LoVo (cell line): ENCODE results near the gene B3GAT2.
"Not testable (repeated sequence)": the region's sequence is repeated elsewhere in the genome, so short reads cannot be mapped to it uniquely, and the experiment has no call there.

Experiments
- DNase-seq: peaks from one replicate; pipeline ENCODE4 v3.0.0-alpha.2; 2016; ENCODE audit warnings: low spot score

Gene B3GAT2, protein sequence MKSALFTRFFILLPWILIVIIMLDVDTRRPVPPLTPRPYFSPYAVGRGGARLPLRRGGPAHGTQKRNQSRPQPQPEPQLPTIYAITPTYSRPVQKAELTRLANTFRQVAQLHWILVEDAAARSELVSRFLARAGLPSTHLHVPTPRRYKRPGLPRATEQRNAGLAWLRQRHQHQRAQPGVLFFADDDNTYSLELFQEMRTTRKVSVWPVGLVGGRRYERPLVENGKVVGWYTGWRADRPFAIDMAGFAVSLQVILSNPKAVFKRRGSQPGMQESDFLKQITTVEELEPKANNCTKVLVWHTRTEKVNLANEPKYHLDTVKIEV

DNA sequence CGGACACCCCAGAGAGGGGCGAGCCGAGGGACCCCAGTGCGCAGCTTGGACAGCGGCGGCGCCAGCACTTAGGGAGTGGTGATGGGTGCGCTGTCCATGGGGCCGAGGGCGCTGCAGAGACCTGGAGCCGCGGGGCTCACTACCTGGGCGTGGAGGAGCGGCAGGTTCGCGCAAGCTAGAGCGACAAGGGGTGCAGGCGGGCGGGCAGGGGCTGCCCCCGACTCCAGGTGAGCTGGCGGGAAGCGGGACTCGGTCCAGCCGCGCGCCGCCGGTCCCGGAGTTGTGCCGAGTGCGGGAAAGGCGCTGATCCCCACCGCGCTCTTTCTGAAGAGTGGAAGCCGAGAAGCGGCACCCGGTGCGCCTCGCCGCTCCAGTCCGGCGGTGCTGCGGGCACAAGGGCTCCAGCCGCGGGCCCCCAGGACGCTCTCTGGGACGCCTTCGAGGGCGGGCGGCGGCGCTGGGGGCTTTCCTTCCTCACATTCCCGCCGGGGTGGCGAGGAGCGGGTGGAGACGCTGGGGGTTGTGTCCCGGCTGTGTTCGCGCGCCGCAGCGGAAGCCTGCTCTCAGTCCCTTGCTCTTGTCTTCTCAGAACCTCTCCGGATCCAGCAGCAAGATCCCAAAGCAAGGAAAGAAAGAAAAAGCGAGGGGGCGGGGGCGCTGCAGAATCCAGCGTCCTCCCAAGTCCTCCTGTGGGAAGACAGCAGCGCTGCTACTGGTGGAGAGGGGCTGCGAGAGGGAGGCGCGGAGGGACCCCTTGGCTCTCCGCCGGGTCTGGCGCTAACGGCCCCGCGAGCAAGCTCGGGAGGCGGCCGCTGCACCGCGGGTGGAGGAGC, at the start of gene B3GAT2:
TSS of gene B3GAT2 (minus strand) at position 610 of the 833 bp plus-strand sequence. CDS start 631 bp downstream, outside the sequence.
- no peak for DNase-seq

DNA sequence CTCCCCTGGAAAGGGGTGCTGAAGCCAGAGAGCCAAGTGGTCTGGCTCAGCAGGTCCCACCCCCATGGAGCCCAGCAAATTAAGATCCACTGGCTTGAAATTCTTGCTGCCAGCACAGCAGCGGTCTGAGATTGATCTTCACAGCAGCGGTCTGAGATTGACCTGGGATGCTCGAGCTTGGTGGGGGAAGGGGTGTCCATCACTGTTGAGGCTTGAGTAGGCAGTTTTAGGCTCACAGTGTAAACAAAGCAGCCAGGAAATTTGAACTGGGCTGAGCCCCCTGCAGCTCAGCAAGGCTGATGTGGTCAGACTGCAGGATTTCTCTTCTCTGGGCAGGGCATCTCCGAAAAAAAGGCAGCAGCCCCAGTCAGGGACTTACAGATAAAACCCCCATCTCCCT, 41.3 kb upstream of the B3GAT2 start:
- no peak for DNase-seq

DNA sequence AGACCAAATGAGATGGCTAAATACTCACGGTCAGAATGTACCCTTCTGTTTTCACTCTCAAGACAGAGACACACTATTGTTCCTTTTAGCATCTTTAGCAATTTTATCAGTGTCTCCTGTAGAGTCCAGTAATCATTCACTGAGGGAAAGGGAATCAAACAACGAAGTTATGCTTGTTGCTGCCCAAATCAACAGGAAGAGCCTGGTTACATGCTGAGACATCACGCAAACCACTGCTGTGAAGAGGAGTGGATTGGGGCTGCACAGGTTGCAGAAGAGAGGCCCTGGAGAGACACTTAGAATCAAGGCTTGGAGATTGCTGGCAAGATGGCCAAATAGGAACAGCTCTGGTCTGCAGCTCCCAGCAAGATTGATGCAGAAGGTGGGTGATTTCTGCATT, 40.5 kb upstream of the B3GAT2 start:
- no peak for DNase-seq

DNA sequence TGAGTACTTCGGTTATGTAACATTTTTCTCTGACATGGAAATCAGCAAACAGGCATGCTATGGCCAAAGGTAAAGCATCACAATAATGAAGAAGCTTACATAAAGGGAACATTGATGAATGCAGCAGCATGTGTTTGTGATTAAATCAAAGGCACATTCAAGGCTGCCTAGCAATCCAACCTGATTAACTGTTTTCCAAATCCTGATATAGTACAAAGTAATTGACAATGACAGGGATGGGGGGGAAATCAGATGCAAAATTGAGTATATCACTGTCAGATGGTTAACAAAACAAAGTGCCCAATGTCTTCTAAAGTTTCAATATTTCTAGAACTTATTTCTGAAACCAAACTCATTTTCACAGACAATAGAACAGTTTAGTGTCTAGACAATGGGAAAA, 39.2 kb upstream of the B3GAT2 start:
- no peak for DNase-seq

DNA sequence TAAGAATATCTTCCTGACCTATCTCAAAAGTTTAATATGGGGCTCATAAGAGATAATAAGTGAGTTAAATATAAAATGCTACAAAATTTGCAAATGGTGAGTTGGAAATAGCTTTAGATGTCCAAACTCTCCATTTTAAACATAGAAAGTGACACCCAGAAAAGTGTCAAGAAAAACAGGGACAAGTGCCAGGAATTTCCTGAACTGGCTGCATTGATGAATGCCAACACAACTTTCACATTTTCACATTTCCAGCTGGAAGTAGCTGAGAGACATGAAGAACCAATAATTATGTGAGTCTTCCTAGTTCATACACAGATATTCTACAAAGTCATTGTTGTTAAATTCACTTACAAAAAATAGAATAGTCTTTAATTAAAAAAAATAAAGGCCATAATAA, 38.6 kb upstream of the B3GAT2 start:
- no peak for DNase-seq

DNA sequence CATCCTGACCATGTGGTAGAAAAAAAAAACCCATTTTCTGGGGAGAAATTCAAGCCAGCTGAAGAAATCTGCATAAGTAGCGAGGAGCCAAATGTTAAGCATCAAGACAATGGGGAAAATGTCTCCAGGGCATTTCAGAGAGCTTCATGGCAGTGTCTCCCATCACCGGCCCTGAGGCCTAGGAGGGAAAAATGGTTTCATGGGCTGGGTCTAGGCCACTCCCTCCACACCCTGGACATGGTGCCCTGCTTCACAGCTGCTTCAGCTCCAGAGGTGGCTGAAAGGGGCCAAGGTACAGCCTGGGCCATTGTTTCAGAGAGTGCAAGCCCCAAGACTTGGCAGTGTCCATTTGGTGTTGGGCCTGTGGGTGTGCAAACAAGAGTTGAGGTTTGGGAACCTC, 34.4 kb upstream of the B3GAT2 start:
- no peak for DNase-seq

DNA sequence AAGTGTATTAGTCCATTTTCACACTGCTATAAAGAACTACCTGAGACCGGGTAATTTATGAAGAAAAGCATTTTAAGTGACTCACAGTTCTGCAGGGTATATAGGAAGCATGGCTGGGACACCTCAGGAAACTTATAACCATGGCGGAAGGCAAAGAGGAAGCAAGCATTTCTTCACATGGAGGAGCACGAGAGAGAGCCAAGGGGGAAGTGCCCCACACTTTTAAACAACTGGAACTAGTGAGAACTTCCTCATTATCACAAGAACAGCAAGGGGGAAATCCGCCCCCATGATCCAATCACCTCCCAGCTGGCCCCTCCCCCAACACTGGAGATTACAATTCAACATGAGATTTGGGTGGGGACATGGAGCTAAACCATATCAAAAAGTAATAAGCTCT, 28.3 kb upstream of the B3GAT2 start:
- DNase-seq = no peak

DNA sequence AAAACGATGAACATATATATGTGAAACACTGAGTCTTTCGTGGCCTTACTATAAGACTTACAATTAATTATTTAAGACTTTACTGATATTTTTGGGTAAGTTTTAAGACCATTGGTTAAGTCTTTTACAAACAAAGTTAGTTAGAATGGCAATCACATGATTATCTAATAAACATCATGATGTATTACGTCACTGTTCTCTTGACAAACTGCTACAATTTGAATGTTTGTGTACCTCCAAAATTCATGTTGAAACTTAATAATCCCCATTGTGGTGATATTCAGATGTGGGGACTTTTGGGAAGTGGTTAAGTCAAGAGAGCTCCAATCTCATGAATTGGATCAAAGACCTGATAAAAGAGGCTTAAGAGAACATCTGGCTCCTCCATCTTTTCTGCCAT, 25.9 kb upstream of the B3GAT2 start:
- DNase-seq = no peak

DNA sequence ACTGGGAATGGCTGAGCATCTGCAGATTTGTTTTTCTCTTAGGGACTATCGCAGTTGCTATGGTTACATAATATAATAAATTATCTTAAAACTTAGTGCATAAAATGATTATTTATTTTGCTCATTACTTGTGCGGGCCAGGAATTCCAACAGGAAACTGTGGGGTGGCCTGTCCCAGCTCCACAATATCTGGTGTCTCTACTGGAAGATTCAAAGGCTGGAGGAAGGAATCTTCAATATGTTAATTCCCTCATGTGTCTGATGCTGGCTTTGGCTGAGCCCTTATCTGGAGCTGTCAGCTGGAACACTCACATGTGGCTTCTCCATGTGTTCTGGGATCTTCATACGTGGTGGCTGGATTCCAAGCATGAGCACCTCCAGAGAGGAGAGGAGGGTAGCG, 23.9 kb upstream of the B3GAT2 start:
- DNase-seq = no peak

DNA sequence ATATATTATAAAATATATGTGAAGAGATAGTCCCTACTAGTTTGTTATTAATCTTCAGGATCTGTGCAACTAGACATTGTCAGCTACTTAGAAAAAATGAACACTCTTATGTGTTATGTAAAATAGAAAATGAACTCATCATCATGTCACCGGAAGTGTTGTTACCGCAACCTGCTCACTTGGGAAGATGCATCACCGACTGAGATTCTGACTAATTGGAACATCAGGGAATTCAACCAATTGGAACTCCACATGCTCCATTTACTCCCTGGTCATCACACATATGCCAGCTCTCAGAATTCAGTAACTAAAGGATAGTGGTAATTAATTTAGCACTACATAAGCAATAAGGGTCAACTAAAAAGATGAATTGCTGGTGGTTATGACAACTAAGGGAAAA, 16.7 kb upstream of the B3GAT2 start:
- no peak for DNase-seq

DNA sequence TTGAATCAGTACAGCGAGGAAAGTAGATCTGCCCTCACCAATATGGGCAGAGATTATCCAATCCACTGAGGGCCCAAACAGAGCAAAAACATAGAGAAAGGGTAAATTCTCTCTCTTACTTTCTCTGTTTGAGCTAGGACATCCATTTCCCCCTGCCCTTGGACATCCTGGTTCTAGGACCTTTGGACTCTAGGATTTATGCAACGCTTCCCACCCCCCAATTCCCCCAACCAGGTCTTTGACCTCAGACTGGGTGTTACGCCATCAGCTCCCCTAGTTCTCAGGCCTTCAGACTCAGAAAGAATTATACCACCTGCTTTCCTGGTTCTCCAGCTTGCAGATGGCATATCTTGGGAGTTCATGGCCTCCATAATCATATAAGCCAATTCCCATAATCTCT, 10.2 kb upstream of the B3GAT2 start:
- no peak for DNase-seq

DNA sequence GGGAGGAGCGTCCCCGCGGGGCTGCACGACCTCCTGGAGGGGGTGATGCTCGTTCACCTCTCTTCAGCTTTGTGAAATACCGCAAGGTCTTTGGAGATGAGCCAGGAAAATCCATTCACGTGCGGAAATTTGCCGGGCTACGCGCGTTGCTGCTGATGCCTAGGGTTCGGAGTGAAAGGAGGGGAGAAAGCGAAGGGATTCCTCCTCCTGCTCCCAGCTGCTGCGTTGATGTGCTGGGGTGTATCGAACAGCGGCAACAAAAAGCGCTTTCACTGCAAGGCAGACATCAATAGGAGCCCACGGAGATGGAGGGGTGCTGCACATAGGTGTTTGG, 391 bp upstream of the B3GAT2 start:
- no peak for DNase-seq

DNA sequence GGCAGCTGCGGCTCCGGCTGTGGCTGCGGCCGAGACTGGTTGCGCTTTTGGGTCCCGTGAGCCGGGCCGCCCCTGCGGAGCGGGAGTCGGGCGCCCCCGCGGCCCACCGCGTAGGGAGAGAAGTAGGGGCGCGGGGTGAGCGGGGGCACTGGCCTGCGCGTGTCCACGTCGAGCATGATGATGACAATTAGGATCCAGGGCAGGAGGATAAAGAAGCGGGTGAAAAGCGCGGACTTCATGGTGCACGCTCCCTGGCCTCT, 739 bp downstream of the B3GAT2 start:
- no peak for DNase-seq

DNA sequence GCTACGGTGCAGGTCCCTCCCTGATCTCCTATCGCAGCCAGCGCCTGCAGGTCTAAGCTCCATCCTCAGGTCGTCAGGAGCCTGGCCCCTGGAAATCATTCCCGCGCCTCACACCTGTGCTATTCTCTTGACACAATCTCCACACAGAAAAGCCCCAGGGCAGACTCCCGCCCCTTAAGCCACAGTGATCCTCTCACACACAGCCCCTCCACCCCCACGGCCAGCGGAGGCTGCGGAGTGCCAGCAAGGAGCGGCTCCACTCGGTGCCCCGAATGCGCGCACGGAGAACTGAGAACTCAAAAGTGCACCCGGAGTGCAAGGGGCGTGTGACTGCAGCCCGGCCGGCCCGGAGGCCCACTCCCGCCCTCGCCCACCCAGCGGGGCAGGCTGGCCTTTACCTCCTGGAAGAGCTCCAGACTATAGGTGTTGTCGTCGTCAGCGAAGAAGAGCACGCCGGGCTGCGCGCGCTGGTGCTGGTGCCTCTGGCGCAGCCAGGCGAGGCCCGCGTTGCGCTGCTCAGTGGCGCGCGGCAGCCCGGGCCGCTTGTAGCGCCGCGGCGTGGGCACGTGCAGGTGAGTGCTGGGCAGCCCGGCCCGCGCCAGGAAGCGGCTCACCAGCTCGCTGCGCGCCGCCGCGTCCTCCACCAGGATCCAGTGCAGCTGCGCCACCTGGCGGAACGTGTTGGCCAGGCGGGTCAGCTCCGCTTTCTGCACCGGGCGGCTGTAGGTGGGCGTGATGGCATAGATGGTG, 1.2 kb downstream of the B3GAT2 start:
- peak; percentile 80 for DNase-seq

DNA sequence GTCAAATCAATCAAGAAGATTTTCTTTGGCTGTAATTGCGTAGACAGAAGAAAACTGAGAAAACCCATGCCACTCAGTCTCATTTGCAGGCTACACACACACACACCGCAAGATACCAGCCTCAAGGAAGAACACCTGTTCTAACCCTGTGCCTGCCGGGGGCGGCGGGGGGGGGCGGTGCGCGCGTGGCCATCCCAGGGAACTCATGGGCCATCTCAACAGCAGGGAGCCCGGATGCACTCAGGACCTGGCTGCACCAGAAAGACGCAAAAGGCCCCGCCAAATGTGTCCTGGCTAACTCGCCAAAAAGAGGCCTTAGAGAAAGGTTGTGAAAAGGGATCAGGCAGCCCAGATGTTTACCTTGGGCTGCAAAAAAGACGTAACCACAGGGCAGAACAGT, 2.1 kb downstream of the B3GAT2 start:
- no peak for DNase-seq

DNA sequence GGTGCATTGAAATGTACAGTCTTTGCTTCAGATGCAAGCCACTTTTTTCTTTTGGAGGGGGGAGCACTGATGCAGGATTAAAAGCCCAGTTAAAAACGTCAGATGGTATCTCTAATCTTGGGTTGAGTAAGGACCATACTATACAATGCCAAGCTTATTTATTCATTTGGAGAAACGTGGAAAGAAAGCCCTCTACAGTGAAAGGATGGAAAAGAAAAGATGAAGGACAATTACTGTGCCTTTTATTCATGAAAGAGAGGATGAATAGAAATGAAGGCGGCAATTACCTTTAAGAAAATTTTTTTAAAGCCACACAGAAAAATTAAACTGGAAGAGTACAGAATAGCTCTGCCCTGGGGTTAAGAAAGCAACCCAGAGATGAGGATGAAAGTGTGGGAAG, 2.7 kb downstream of the B3GAT2 start:
- no peak for DNase-seq

DNA sequence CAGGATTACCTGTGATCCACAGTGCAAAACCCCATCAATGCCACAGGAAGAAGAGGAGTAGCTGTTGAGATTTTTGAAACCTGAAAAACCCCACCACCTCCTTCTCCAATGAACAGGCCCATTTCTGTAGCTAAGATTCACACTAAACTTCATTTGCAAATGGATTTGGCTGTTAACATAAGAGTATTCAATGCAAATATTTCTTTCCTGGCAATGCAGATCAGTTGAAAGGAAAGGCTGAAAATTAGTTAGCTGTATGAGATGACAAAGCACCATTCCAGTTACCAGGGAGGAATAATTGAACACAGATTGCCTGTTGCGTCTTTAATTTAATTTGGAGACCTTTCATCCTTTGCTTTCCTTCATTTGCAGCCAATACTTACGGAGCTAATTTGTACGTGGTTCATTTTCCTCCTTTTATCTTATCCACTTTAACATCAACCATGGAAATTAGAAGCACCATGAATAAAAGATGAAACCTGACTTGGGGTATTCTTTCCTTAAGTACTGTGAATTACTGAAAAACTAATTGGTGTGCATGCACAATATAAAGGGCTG, 4.2 kb downstream of the B3GAT2 start:
- DNase-seq = no peak

DNA sequence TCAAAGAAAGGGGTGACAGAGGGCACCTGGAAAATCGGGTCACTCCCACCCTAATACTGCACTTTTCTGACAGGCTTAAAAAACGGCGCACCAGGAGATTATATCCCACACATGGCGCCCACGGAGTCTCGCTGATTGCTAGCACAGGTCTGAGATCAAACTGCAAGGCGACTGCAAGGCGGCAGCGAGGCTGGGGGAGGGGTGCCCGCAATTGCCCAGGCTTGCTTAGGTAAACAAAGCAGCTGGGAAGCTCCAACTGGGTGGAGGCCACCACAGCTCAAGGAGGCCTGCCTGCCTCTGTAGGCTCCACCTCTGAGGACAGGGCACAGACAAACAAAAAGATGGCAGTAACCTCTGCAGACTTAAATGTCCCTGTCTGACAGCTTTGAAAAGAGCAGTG, 12.5 kb downstream of the B3GAT2 start:
- DNase-seq = not testable (repeated sequence)

DNA sequence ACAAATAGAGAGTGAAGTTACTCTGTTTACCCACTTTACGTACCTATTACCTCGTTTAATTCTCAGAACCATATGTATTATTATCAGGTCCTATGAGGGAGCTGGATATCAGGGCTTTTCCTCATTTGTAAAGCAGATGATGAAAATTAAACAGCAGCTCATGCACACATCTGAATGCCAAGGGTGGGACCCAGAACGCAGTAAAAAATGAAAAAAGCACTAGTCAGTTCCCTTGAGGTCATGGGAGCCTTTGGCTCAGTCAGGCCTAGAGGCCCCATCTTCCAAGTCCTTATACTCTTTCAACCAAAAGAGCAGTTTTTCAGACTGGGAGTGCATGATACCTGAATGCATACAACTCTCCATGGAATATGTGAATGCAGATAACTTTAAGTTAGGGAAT, 23.0 kb downstream of the B3GAT2 start:
- DNase-seq = no peak

DNA sequence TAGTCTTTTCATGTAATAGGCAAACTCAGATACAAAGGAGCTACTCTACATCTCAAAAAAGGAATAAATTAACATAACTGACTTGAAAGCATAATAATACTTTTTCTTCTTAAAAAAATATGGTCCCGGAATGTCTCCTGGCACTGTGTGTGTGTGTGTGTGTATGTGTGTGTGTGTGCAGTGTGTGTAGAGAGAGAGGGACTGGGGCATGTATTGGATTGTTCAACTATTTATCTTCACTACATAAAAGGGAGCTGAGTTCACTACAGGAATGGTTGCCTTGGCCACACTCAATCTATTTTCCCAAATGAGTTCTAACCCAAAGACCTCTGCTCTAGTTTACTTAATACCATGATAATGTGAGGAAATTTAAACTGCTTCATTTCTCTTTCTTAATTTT, 51.1 kb downstream of the B3GAT2 start:
- no peak for DNase-seq

DNA sequence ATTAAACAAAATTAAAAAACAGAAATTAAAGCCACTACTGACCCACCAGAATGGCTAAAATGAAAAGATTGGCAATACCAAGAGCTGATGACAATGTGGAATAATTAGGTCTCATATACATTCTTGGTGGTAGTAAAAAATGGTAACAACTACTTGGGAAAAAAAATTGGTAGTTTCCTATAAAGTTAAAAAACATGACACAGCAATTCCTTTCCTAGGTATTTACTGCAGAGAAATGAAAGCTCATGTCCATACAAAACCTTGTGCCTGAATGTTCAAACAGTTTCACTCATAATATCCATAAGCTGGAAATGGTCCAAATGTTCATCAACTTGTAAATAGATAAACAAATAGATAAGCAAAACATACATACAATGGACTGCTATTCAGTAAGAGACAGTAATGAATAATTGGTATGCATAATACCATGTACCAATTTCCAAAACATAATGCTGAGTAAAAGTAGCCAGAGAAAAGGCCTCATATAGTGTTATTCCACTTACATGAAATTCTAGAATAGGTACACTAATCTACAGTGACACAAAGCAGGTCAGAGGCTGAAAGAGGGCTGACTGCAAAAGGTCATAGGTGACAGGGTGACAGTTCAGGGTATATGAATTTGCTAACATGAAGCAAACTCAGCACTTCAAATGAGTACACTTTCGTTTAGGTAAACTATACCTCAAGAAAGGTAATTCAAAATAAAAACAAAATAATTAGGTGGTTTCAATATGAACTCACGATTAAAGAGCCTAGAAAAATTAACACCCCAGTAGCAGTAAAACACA, 53.0 kb downstream of the B3GAT2 start:
- DNase-seq = no peak

DNA sequence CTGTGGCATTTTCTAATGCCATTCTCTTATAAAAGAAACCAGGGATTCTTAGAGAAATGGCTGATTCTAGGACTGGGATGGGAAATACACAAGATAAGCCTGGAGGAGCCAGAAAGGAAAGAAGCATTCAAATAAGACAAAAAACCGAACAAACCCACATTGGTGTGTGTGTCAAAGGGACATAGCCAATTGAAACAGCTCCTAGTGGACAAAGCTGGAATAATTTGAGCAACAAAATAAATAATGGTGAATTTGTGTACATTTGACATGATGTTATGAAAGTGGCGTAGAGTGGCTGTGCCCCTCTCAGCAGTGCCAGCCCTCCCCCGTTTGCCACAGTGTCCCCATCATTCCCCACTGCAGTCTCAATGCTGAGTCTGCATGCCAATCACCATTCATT, 55.5 kb downstream of the B3GAT2 start:
- no peak for DNase-seq
